ENCODE measurements around the gene CLIC4.

DNA sequence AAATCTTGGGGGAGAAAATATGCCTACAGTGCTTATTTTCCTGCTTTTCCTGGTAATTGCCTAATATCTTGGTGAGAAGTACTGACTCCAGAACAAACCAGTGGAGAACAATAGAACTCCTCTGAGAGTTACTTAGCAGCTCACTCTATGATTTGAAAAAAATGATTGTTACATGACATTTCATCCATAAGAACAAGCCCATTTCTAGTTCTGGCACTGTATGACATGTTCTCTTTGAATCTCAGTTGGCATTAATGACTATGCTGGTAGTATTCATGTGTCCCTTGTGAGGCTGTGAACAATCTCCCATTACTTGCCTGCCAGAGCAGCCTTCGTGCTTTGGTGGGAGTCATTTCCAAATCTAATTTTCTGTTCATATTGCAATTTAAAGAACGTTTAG lies 58.0 kb downstream of the CLIC4 start:
- TF ChIP-seq, protein P1, sequence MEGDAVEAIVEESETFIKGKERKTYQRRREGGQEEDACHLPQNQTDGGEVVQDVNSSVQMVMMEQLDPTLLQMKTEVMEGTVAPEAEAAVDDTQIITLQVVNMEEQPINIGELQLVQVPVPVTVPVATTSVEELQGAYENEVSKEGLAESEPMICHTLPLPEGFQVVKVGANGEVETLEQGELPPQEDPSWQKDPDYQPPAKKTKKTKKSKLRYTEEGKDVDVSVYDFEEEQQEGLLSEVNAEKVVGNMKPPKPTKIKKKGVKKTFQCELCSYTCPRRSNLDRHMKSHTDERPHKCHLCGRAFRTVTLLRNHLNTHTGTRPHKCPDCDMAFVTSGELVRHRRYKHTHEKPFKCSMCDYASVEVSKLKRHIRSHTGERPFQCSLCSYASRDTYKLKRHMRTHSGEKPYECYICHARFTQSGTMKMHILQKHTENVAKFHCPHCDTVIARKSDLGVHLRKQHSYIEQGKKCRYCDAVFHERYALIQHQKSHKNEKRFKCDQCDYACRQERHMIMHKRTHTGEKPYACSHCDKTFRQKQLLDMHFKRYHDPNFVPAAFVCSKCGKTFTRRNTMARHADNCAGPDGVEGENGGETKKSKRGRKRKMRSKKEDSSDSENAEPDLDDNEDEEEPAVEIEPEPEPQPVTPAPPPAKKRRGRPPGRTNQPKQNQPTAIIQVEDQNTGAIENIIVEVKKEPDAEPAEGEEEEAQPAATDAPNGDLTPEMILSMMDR (IDR thresholded peaks at IDR 0.05): no peak
- TF ChIP-seq POLR2A (IDR thresholded peaks at IDR 0.05): no peak
- TF ChIP-seq POLR2AphosphoS5 (IDR thresholded peaks at IDR 0.05): no peak
- no peak for TF ChIP-seq EP300 (IDR thresholded peaks at IDR 0.05)

All from upper lobe of left lung (tissue), 4 donors.